CD4-positive, alpha-beta T cell treated with Interleukin-4 for 1 hour (primary cell): ENCODE results near the gene SERPINB1.

Source experiments
- DNase-seq, 2 donors: peaks; one replicate each; pipeline ENCODE4 v3.0.0-alpha.2; 2020 to 2022

The SERPINB1 gene

GRCh38 chr6:2844008-2844407, 2.3 kb upstream of the SERPINB1 start:
- no peak for DNase-seq

DNA sequence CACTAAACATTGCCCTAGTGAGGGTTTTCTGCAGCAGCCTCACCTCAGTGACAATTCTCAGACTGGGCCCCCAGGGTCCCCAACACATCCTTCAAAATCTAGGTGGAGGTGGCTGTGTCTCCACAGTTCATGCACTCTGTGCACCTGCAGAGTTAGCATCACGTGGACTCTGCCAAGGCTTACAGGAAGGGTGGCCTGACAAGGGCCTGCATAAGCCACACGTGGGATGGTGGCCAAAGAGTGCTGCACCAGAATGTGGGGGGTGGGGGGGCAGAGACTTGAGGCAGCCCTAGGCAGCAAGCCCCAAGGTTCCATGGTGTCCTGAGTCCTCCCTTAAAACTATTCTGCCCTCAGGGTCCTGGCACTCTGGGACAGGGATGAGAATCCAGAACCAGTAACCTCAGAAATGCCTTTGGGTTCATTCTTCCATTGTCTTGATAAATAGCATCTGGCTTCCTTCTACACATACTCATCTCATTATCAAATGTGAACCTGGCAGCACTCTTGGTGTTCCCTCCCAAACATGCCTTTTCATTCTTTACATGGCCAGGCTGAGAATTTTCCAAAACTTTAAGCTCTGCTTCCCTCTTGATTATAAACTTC, 1.6 kb upstream of the SERPINB1 start:
- no peak for DNase-seq

GRCh38 chr6:2842139-2842552, 483 bp upstream of the SERPINB1 start:
- DNase-seq, result no peak

GRCh38 chr6:2840749-2841061, 958 bp downstream of the SERPINB1 start:
- DNase-seq, result no peak

DNA sequence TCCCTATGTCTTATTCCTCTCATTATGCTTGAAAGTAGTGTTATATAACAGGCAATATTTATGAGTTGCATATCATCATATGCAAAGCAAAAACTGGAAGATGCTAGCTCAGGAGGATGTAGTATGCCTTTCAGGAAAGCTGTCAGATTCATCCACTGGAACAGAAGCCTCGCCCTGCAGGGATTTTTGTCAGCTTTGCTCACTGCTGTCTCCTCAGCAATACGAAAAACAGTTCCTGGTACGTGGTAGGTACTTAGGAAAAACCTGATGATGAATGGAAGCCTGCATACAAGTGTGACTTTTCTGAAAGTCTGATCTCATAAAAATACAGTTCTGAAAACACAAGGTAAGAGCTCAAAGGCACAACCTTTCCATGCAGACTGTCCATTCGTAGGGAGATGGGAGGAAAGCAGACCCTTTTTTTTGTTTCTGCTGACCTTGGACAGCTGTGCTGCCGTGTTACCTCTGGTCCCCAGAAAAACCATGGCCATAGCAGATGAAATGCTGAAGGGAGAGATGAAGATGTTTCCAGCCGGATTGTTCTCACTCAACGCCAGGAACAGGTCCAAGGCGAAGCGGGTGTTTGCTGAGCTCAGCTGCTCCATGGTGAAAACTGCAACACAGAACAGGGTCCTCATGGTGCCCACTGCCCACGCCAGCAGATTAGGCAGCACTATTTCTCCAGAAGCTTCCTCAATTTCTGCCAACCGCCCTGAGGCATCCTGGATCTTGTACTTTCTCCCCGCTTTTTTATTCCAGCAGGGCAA, 1.5 kb downstream of the SERPINB1 start:
- DNase-seq, result no peak

DNA sequence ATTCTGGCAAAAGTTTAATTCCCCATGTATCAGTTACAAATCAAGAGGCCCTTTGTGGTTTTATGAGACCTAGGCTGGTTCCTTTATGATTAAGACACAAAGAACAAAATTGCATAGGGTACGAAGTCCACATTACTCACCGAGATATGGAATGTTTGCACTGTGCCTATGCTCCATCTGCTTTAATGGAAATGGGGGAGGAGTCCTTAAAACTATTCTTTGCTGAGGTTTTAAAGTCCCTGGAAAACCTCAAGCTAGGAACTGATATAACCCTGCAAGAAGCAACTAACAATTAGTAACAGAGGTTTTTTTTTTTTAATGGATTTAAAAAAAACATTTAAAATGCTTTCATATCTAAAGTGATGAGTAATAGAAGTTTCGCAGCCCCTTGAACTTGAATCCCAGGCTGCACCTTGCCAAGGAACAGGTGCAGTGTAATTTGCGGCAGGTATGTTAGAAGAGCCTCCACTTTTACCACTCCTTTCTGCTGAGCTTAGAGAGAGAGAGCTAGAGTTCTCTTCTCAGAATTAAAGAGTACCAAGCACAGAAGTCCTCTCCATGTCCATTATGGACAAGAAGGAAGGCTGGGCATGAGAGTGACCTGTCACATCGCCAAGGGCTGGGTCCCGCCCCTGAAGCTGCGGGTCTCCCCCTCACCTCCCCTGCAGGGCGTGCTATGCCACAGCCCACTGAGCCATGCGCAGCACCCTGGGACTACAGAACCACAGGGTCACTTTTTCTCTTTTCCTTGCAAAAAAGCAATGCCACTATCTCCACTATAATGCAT, 2.3 kb downstream of the SERPINB1 start:
- DNase-seq, result no peak

GRCh38 chr6:2838251-2838650, 3.4 kb downstream of the SERPINB1 start:
- DNase-seq, result no peak

- no peak for DNase-seq
These were observed 7.4 kb downstream of the SERPINB1 start for GRCh38 chr6:2834262-2834661.

GRCh38 chr6:2831392-2831791, 10.3 kb downstream of the SERPINB1 start:
- no peak for DNase-seq

DNA sequence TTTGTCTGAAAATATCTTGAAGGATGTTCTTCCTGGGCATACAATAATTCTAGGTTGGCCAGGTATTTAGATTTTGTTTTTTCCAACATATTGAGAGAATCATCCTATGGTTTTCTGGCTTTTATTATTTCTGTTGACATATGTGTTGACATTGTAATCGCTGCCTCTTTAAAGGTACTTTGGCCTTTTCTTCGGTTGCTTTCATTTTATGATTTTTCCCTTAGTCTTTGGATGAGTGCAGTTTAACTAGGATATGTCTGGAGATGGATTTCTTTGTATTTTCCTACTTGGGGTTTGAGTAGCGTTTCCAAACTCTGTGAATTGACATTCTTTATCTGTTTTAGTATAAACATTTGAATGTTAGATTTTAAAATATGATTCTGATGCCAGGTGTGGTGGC, 11.5 kb downstream of the SERPINB1 start:
- DNase-seq, result no peak

DNA sequence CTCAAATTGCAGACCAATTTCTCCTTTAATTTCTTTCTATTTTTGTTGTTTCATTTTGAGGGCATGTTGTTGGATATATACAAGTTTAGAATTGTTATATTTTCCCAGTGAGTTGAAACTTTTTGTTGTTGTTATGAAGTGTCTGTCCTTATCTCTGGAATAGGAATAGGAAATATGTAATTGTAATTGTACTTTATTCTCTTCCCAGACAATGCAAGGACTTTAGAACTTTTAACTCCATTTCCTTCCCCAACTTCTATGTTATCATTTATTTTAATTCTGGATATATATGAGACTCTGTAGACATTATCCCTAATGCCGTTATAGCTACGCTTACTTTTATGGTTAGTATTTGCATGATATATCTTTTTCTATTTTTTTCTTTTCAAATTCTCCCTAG, 12.4 kb downstream of the SERPINB1 start:
- DNase-seq, result no peak

GRCh38 chr6:2828629-2829028, 13.0 kb downstream of the SERPINB1 start:
- no peak for DNase-seq

DNA sequence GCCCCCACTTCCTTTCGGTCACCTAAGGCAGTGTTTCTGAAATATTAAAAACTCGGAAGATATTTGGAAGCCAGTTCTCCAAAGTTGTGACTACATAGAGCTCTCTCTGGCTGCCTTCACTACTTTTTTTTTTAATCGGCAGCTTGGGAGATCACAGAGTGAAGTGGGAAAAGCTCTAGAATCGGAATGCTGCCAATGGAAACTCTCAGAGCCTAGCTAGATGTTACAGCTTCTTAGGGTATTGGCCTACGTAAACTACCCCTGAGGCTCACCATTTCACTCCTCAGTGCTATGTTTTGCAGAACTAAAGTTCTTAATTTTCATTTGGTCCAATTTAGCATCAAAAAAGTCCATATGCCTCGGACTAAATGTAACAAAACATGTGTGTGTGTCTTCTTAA, 14.5 kb downstream of the SERPINB1 start:
- no peak for DNase-seq

DNA sequence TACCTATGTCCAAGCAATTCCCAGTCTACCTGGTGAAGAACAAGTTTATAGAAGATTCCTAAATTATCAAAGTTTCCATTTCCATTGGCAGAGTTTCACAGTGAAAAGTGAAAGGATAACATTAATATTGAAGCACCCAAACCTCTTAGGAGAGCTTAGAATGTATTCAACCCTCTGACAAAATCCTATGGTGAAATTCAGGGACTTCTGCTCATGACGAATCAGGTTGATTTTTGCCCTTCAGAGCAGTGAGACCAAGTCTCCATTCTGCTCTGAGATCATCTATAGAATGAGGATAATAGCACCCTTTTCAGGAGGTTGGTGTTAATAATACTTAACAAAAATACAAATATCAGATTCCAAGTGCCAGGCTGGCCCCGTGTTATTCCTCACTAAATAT, 15.5 kb downstream of the SERPINB1 start:
- no peak for DNase-seq

- no peak for DNase-seq
These were observed 18.4 kb downstream of the SERPINB1 start for GRCh38 chr6:2823104-2823850.

DNA sequence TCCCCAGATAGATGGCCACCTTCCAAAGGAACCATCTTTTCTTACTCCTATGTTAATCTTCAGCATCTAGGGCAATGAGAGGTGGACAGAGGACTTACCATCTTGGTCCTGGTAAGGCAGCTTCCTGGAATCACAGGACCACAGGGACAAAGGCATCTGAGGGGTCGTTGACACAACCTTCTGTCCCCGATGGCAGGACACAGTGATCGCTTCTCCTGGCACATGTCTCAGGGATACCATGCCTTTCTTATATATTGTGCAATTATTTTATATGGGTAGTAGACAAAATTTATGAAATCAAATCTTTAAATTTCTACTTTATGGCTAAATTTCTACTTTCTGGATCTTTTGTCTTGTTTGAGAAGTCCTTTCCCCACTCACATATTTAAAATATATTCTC, 20.1 kb downstream of the SERPINB1 start:
- no peak for DNase-seq

DNA sequence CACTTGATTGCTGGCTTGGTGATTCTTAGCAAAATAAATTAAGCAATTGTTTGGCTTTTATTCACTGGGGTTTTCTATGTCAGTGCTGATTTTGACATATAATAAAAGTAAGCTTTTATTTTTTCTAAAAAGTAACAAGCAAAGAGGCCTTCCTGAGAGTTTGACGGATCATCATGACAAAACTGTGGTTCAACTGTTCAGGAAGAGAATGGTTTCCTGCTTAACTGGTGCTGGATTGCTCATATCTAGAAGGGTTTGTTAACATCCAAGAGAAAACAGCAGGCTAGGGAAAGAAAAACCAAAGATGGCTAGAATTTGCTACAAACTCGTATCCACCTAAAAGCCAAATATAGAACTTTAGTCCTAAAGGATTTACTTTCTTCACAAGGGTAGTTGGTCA, 21.2 kb downstream of the SERPINB1 start:
- DNase-seq, result no peak

DNA sequence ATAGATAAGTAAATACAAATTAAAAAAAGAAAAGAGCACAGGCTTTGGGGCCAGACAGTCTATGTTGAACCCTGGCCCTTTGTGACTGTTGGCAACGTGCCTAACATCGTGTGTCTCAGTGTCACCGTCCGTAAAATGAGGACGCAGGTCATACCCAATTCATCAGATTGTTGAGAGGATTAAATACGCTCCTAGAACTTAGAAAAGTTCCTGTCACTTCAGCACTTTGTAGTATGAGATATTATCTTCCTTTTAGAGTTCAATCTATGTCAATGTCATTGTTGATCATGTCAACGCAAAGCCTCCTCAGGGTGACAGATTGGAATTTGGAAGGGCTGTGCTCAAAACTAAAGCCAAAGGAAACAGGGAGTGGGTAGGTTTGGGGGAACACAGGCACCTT, 21.7 kb downstream of the SERPINB1 start:
- DNase-seq, result no peak

- no peak for DNase-seq
These were observed 22.5 kb downstream of the SERPINB1 start for GRCh38 chr6:2819115-2819514.

GRCh38 chr6:2818593-2818992, 23.1 kb downstream of the SERPINB1 start:
- no peak for DNase-seq

DNA sequence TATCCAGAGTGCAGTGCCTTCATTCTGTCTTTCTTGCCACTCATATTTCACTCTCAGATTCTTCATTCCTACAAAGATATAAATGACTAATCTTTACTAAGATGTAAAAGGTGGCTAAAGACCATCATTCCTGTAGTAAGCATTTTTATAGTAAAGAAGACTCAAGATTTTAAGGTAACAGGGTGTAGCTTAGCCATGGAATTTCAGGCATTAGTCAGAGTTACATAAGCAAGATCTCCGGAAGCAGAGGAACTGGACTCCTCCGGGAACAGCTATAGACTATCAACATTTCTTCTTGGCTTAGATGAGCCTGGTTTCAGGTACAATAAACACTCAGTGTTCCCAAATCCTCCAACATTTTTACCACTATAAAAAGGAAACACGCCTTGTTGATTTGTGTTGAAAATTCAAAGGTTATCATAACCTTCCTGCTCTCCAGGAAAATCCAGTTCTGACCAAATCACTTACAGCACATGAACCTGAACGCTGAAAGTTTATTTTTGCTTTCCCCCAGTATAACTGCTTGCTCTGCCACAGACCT, 23.7 kb downstream of the SERPINB1 start:
- no peak for DNase-seq

- no peak for DNase-seq
These were observed 25.5 kb downstream of the SERPINB1 start for GRCh38 chr6:2816158-2816557.

DNA sequence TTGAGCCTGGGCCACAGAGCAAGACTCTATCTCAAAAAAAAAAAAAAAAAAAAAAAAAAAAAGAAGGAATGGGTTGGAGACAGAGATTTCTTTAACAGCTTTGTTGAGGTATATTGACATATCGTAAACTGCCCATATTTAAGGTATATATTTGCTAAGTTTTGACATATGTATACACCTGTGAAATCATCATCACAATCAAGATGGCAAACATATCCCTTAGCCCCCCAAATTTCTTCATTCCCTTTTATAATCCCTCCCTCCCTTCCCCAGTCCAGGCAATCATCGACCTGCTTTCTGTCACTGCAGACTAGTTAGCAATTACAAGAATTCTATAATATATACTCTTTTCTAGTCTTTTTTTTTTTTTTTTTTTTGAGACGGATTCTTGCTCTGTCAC, 29.0 kb downstream of the SERPINB1 start:
- DNase-seq, result no peak
